ENCODE data around the gene MAP1LC3B.
"Not testable (repeated sequence)": the region's sequence is repeated elsewhere in the genome, so short reads cannot be mapped to it uniquely, and the experiment has no call there.

MAP1LC3B gene

DNA sequence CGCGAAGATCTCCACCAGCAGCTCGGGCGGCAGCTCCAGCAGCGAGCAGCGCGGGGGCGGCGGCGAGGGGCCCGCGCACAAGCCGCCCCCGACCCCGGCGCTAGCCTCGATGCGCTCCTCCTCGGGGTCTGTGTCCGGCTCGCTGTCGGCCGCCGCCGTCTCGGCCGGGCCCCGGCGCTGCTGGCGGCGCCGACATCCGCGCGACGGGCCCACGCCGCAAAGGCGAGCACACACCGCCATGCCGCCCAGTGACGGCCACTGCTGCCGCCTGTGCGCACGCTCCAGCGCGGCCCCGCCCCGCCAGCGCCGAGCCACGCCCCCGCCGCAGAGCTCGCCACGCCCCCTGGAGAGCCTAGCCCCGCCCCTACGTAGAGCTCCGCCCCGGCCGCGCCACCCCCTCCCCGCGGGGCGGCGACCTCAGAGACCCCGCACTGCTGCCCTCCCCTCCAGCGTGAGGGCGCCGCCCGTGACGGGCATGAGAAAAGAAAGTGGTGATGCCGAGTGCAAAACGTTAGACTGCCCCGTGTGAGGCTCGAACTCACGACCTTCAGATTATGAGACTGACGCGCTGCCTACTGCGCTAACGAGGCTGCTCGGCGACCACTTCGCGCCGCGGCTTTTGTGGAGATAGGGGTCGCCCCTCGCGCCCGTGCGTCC is 8.5 kb upstream of the MAP1LC3B start, which contains the start of gene FBXO31:
FBXO31 (minus strand) TSS at position 272 of the 657 bp plus-strand sequence; CDS start at position 240, 32 bp downstream.
- DNase-seq, result peak; percentile 91

DNA sequence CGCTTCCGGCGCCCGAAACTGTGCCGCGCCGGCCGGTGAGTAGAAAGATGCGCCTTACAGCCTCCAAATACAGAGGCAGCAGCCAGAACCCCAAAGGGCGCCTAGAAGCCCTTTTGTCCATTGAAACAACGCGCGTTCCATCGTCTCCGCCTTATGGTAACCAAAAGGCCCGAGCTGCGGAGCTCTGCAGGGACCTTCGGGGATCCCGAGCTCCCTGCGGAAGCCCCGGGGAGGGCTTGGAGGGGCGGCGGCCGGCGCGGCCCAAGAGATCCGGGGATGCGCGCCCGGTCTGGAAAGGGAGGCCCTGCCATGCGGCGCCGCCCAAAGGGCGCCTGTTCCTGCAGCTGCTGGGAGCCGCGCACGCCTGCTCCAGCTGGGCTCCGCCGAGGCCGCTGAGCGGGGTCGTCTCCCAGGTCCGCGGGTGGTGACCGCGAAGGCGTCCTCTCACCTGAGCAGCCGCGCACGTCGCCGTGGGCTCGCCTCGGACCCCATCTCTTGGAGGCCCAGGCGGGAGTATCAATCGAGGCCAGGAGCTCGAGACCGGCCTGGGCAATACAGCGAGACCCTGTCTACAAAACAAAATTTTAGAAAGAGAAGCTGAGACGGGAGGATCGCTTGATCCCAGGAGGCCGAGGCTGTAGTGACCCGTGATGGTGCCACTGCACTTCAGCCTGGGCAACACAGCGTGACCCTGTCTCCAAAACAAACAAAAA is 7.8 kb upstream of the MAP1LC3B start:
- DNase-seq, result peak; percentile 54

DNA sequence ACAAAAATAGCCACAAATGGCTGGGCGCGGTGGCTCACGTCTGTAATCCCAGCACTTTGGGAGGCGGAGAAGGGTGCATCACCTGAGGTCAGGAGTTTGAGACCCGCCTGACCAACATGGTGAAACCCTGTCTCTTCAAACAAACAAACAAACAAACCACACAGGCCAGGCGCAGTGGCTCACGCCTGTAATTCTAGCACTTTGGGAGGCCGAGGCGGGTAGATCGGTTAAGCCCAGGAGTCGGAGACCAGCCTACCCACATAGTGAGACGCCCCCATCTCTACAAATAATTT is 7.3 kb upstream of the MAP1LC3B start:
- not testable (repeated sequence) for DNase-seq

DNA sequence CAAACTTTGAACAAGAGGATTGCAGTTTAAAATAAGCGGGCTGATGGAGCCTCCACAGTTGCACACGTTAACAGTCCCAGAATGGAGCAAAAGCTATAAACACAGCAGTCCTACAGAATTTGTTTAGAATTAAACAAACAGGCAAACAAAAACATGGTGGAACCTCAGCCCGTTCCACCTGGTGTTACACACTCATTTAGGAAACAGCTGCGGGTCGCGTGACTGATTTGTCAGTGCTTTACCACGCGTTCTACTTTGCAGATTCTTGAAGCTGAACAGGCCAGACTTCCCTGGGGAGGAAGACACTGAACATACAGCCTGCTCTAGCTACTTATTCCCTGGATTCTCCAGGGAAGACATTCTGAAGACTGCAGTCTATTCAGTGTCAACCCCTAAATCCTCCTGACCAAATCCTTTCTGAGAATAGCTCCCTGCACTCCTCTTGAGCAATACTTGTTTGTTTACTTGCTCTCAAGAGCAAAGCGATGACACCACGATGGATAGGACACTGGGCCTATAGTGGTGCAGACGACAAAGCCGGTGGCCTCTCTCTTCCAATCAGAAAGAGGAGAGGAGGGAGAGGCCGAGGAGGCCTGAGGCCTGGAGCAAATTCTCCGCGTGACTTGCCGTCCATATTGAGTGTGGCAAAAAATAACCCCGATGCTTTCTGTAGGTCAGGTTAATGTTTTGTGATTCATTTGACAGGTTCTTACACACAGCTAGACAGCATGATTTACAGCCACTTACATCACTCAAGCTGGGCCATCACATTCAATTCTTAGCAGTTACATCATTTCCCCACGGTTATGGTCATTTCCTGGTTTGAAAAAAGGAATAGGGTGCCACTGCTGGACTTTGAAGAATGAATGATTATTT is 4.0 kb upstream of the MAP1LC3B start:
- DNase-seq, result peak; percentile 99

DNA sequence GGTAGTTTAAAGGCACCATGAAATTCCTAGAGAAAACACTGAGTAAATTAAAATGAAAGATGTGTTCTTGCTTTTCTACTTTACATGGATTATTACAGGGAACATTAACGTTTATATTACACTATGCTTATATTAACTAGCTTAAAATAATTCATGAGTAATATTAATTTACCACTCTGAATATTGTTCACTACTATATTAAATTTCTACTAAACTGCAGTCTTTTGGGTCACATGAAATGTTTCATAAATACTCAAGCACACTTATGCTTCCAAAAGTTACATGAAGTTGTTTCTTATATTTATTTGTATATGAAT is 3.4 kb upstream of the MAP1LC3B start:
- no peak for DNase-seq

DNA sequence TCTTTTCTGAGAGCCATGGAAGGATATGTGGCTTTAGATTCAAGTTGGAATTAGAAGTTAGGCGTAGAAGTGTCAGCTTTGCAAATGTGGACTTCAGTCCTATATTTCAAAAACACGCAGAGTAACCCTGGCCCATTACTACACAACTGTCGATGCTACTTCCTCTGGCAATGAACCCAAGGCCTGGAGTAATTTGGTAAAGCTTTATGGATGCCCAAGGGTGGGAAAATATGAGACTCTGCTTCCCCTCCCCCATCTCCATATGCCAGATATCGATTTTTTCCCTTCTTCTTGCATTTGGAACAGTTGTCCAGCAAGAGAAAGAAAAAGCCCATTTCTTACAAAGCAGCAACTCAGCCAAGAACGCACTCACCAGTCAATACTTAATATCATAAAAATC is 2.9 kb upstream of the MAP1LC3B start:
- peak; percentile 24 for DNase-seq

DNA sequence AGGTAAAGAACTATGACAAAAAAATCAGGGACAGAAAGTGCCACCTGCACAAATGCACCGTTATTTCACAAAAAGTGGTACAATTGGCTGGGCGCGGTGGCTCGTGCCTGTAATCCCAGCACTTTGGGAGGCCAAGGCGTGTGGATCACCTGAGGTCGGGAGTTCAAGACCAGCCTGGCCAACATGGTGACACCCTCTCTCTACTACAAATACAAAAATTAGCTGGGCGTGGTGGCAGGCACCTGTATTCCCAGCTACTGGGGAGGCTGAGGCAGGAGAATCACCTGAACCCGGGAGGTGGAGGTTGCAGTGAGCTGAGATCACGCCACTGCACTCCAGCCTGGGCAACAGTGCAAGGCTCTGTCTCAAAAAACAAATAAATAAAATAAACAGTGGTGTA is 2.2 kb upstream of the MAP1LC3B start:
- not testable (repeated sequence) for DNase-seq

DNA sequence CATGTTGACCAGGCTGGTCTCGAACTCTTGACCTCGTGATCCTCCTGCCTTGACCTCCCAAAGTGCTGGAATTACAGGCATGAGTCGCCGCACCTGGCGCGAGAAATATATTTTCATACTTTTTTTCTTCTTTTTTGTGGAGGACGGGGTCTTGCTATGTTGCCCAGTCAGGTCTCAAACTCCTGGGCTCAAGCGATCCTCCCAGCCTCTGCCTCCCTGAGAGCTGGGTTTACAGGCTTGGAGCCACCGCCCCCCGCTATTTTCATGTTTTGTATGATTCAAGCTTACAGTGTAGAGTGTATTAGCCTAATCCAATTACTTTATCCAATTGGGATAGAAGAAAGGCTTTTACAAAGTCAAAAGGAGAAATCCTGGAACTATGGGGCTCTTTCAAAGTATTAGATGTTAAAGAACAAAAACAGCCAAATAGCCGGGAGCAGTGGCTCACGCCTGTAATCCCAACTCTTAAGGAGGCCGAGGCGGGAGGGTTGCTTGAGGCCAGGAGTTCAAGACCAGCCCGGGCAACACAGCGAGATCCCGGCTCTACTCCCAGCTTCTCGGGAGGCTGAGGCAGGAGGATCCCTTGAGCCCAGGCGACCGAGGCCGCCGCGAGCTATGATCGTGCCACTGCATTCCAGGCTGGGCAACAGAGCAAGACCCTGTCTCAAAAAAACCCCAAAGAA is 1.4 kb upstream of the MAP1LC3B start:
- no peak for DNase-seq

DNA sequence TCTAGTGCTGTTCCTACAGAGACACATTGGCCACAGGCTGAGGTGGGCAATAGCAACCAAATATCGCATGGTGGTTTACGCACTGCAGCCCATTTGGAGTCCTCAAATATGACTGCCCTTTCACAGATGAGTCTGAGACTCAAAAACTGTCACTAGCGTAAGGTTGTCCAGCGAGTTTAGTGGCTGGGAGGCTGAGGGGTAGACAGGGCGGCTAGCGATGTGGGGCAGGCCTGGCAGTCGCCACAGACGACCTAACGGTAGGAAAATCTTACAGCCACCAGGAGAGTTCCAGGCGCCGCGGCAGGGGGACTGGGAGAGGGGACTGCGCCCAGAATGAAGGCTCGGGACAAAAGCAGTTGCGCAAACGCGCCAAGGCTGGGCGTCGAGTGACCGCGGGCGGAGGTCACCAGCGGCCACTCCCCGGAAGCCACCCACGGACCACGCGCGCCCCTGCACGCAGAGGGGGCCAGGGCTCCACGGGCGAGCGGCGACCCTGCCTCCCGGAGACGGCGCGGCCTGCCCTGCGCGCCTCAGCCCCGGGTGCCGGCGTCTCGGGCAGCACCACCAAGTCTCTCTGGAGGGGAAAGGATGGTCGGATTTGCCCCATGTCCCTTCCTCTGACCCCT is 699 bp upstream of the MAP1LC3B start:
- peak; percentile 89 for DNase-seq

DNA sequence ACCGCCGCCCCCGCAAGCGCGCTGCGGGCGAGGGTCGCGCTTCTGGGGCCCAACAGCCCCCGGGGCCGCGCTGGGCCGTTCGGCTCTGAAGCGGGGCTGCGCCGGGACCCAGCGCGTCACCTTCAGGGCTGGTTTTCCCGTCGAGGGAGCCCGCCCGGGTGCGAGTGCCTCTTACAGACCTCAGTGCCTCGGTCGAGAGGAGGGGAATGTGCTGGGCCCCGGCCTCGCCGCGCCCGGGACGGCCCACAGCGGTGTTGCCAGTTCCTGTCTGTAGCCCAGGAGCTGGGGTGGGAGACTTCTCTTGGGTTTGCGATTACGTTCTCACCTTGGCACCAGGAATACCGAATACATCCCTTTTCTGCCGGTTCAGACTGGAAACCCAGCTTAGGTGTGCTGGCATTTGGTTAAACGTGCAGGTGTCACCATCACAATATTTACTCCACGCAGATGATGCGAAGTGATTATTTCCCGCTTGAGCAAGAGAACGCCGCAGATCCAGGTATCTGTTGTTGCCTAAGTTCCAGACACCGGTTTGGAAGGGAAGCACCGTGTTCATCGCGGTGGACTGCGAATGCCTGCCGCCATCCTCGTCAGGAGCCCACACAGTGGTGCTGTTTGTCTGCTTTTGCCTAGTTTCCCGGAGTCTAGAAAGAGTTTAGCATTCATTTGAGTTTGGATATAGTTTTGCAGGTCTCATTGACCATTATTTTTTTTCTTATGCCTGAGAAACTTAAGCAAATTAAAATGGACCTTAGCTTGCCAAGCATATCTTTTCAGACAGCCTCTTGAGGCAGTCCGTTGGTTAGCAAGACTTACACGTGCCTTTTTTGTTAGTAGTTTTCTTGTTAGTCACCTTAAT is 914 bp downstream of the MAP1LC3B start:
- peak; percentile 36 for DNase-seq

DNA sequence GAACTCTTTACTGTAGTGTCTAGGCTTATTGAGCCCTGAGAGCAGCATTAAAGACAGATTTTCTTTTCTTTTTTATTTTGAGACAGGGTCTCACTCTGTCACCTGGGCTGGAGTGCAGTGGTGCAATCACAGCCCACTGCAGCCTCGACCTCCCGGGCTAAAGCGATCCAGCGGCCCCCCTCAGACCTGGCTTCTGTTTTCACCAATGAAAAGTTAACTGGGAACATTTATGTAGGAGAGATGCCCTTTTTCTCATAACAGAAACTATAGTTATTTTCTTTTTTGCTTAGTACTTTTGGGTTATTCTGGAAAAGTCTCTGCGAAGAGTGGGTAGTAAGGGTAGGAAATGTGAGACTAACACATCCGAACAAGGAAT is 1.5 kb downstream of the MAP1LC3B start:
- DNase-seq, result no peak

DNA sequence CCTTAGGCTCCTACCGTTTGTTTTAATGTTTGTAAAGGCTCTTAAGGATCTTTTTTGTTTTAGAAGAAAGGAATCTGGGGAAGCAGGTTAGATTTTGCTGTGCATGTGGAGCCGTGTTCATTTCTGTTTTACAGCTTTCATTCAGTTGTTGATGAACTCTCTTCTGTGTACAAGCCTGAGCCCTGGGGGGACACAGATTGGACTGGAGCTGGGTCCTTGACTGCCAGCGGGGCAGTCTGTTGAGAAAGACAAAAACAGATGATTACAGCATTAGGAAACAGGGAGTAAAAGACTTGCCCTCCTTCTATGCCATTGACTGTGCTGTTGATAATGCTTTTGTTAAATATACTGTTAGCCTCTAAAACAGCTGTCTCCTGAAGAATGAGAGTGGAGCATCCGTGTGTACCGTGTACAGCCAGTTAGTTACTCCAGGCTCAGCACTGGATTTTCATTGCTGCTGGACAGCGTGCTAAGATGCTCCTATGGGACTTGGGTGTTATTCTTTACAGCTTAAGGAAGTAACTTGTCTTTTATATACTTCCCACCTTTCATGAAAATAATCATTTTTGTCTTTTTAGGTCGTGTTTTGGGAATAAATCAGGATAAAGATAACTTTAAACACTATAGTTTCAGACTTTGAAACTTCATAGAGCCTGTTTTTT is 3.2 kb downstream of the MAP1LC3B start:
- no peak for DNase-seq

DNA sequence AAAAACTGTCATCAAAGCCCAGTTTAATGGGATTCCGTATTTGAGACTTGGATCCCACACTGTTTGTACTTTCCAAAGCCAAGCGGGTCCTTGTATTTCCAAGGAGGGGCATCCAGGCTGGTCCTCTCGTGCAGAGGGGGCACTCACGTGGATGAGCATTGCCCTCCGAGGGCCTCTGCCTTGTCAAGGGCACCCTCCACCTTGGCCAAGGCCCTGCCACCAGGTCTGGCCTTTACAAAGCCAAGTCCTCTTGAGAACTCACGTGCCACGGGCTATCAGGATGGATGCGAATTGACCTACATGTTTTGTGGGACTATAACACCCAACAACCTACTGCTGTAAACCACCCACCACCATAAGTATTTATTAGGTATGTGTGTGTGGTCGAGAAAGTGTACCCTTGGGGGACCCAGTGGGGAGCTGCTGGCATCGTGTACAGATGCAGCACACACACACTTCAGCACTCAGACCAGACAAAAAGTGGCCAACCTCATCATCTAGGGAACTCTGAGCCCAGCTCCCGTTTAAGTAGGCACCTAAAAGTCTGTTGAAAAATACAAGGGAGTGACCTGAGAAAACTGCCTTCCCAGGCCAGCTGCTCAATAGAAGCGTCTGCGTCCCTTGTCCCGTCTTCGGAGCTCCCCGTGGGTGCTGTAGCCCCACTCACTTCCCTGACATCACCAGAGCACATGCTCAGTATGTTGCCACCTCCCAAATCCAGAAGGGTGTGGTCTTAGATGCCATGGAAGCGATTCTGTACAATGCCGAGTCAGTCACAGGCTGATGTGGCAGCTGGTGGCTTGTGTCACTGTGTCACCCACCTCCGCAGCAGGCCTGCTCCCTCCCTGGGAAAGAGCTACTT is 12.9 kb downstream of the MAP1LC3B start:
- no peak for DNase-seq

DNA sequence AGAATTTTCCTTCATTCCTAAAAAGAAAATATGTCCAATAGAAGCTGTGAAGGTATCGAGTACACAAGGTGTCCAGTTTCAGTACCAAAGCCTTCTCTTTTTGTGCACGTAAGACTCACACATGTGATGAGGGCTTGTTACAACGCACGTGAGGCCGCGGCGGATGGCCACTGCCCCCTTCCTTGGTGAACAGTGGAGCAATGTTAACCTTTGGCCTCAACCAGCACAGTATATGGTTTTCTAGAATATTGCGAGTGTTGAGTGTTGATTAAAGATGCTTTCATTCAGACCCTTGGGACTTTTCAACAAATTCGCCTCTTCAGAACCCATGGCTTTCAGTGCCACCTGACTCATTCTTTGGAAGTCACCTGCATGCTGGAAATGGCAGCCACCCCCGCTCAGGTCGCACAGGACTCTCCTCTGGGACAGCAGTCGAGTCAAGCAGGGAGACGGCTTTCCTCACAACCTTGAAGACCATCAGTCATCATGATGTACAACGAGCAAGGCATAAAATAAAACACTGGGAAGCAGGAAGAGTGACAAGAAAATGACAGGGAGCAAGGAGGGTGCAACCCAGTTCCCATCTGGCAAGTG is 14.5 kb downstream of the MAP1LC3B start:
- no peak for DNase-seq

DNA sequence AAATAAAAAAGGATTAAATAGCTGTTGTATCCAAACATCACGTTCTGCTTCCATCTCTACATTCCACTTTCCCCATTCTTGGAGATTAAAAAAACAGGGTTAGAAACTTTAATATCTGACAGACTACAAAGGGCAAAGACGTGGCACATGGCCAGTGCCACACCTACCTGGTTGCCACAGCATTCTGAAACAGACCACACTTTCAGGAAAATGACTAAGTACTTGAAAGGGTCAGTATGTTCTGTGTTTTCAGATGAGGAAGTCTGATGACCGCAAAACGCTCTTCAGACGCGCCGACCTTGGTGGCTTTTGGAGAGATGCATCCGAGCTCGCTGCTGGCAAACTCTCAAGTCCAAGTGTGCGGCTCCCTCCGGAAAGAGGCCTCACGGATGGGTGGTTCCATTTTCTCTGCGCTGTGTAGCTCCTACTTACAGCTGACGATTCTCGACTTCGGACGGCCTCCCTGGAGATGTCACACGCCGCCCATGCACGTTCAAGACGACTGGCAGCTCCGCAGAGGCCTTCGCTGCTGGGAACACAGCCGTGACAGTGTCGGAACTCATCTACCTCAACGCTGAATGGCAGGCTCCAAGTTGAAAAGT is 15.5 kb downstream of the MAP1LC3B start:
- DNase-seq, result peak; percentile 37

DNA sequence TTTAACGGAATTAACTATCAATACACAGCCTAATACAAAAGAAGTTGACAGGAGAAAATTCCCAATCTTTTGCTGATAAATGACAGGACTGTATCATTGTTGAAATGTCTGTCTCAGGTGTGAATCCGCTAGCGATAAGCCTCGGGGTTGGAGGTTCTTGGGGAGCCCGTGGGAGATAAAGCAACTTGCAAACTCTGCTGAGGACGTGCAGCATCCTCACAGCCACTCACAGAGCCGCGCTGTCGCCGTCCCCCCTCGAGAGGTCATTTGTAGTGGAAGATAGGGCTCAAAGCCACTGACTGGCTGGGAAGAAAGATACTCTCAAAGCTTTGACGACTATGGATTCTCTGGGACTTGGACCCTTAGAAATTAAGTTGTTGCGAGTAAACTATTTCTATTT is 17.0 kb downstream of the MAP1LC3B start:
- no peak for DNase-seq

DNA sequence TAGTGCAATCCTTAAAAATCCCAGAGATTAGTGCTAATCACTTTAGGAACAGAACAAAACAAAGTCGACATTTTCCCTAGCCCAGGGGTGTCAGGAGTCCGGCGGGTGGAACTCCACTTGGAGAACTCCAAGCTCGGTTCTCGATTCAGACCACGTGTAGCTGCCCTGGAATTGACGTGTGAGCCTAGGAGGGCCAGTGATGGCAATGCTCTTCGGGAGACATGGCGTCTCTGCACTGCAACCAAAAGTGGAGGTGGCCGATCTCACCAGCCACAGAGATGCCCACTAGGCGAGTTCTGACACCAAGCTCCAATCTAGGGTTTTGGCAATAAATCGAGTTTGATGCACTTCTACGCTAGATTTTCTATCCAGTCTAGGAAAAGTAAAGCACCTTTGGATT is 17.6 kb downstream of the MAP1LC3B start:
- no peak for DNase-seq

DNA sequence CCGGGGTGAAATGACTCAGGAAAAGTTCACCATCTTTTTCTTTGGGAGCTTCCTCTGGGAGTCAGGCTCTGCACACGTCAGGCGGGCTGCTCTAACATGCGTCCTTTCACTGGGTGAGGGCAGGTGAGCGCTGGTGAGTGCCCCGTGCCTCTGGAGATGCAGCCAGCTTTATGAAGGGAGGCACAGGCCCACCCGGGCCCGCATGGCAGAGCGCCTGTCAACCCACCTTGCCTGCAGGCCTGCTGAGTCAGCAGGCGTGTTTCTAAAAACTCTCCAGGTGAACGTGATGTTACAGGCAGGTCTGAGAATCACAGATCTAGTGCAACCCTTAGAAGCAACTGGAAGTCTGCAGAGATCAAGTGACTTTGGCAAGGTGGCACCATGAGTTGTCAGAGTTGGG is 18.4 kb downstream of the MAP1LC3B start:
- no peak for DNase-seq

DNA sequence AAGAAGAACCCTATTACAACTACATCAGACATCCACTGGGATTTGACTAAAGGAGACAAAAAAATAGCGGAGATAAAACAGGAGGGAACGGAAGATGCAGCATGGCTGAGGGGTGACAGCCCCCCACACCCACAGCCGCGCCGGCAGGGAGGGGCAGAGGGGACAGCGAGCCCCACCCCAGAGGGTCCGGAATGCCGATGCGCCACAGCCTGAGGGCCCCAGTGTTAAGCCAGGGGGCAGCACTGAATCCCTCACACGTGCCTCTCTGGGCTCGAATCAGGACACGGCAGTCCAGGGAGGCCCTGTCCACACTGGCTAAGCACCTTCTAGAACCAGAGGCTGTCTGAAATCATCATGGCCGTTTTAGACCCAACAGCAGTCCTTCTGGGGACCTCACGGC is 18.8 kb downstream of the MAP1LC3B start:
- no peak for DNase-seq
